ACC112 (cell line): ENCODE data around the gene IL10.
"Not testable (repeated sequence)": the region's sequence is repeated elsewhere in the genome, so short reads cannot be mapped to it uniquely, and the experiment has no call there.

Source experiments
- H2AFZ ChIP-seq: fragments of 200-600 bp; sonication (generic); one replicate; pipeline ENCODE4 v1.6.0; 2017; ENCODE audit warnings: antibody characterized with exemption, low read length; ENCODE audit not compliant: unreplicated experiment
- H3K27ac ChIP-seq: fragments of 200-600 bp; sonication (generic); 2 replicates; pipeline ENCODE4 v1.5.1; 2014; ENCODE audit warnings: low read depth, mild to moderate bottlenecking, antibody characterized with exemption, low read length, moderate library complexity
- H3K27me3 ChIP-seq: fragments of 200-600 bp; sonication (generic); 2 replicates; pipeline ENCODE4 v1.6.1; 2014; ENCODE audit warnings: mild to moderate bottlenecking, antibody characterized with exemption, low read length, moderate library complexity, mixed read lengths; ENCODE audit not compliant: insufficient read depth
- H3K36me3 ChIP-seq: fragments of 200-600 bp; sonication (generic); 2 replicates; pipeline ENCODE4 v1.6.1; 2016; ENCODE audit warnings: mild to moderate bottlenecking, antibody characterized with exemption, low read length, moderate library complexity, mixed read lengths; ENCODE audit not compliant: insufficient read depth
- H3K4me1 ChIP-seq: fragments of 200-600 bp; sonication (generic); one replicate; pipeline ENCODE4 v1.6.1; 2016; ENCODE audit warnings: low read length, mixed read lengths; ENCODE audit not compliant: insufficient read depth, unreplicated experiment, control insufficient read depth
- H3K4me3 ChIP-seq: fragments of 200-600 bp; sonication (generic); 2 replicates; pipeline ENCODE4 v1.5.1; 2014; ENCODE audit warnings: mild to moderate bottlenecking, low read depth, low read length
- H3K79me2 ChIP-seq: fragments of 200-600 bp; sonication (generic); one replicate; pipeline ENCODE4 v1.6.0; 2016; ENCODE audit warnings: low read length; ENCODE audit not compliant: control insufficient read depth, unreplicated experiment, insufficient read depth

The IL10 gene

DNA sequence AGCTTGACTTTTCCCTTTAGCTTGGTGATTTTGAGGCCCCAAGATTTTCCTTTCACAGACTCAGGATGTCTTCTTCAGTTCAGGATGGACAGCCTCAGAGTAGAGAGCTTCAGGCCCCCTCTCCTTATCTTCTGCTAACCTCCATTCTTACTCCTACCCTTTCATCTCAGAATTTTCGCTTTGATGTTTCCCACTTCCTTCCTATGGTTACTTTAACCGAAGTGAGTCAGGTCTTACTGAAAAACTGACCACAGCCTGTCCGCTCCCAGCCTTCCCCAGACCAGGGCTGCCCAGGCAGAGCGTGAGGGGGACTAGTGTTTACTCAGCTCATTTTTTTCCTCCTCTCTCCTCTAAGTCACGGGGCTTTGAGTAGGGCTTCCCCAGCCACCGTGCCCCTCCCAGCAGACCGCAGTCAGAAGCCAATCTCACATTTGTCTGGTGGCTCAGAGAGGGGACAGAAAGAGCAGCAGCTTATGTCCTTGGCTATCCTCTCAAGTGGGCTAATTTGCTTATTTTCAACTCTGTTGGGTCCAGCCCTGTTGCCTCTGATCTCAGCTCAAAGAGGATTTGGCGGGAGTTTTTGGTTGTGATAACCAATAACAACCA is 5.9 kb downstream of the IL10 start:
- H3K4me1 ChIP-seq: no peaks in the 10 kb centered on the region

DNA sequence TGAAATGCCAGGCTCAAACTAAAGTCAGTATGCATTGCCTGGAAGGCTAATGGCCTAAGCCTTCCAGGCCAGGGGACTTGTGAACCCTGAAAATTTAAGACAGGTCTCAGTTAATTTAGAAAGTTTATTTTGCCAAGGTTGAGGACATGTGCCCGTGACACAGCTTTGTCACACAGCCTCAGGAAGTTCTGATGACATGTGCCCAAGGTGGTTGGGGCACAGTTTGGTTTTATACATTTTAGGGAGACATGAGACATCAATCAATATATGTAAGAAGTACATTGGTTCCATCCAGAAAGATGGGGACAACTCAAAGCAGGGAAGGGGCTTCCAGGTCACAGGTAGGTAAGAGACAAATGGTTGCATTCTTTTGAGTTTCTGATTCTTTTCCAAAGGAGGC is 6.5 kb downstream of the IL10 start:
- H3K4me1 ChIP-seq, H3K79me2 ChIP-seq, H3K36me3 ChIP-seq, H2AFZ ChIP-seq, H3K4me3 ChIP-seq, H3K27ac ChIP-seq: not testable (repeated sequence)
- H3K27me3 ChIP-seq: peaks cover 42% of the 10 kb centered on the region

More for the DNA sequence above, 5.9 kb downstream of the IL10 start:
- H3K27me3 ChIP-seq: peaks cover 42% of the 10 kb centered on the region
- no peaks in the 10 kb centered on the region for H3K36me3 ChIP-seq
- H3K79me2 ChIP-seq: no peaks in the 10 kb centered on the region
- H3K4me3 ChIP-seq: no peak overlapping the region
- H3K27ac ChIP-seq: no peak overlapping the region
- H2AFZ ChIP-seq: no peak overlapping the region

DNA sequence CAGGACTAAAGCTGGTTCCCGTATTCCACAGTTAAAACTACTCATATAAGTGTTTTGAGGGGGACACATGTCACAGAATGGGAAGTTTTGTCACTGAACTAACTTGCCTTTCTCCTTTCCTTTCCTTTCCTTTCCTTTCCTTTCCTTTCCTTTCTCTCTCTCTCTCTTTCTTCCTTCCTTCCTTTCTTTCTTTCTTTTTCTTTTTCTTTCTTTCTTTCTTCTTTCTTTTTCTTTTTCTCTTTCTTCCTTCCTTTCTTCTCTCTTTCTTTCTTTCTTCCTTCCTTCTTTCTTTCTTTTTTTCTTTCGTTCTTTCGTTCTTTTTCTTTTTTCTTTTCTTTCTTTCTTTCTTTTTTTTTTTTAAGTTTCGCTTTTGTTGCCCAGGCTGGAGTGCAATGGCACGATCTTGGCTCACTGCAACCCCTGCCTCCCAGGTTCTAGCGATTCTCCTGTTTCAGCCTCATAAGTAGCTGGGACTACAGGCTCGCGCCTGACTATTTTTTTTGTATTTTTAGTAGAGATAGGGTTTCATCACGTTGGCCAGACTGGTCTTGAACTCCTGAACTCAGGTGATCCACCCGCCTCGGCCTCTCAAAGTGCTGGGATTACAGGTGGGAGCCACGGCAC is 9.4 kb downstream of the IL10 start:
- not testable (repeated sequence) for H3K79me2 ChIP-seq, H3K4me3 ChIP-seq, H3K4me1 ChIP-seq, H3K36me3 ChIP-seq, H3K27ac ChIP-seq, H2AFZ ChIP-seq
- H3K27me3 ChIP-seq: peaks cover 53% of the 10 kb centered on the region

DNA sequence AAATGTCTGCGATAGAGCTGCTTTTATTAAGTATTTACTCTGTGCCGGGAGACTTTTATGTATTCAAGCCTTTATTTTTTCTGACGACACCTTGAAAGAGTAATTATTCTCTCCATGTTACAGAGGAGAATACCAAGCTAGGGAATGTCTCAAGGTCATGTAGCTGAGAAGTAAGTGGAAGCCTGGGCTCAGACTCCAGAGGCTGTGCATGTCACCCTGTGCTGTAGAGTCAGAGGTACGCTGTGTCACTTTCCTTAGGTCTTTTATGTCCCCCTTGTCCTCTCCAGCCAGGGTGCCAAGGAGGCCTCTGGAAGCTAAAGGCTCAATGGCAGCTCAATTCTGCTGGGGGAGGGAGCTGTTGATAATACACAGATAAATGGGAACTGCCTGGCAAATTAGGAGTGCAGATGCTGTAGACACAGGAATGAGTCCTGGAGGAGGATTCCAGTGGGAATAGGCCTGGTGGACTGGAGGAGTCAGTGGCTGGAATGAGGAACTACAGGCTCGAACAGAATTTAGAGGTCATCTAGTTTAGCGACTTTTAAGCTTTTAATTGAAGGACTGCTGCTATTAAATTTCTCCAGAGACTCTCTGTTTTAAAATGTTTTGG is 11.0 kb downstream of the IL10 start:
- Histone ChIP-seq H3K27ac (no peak overlapping the region), H3K27me3 (peaks cover 67% of the 10 kb centered on the region), H3K4me3 (no peak overlapping the region), H2AFZ (no peak overlapping the region), H3K79me2 (no peaks in the 10 kb centered on the region), H3K4me1 (no peaks in the 10 kb centered on the region), H3K36me3 (no peaks in the 10 kb centered on the region)

DNA sequence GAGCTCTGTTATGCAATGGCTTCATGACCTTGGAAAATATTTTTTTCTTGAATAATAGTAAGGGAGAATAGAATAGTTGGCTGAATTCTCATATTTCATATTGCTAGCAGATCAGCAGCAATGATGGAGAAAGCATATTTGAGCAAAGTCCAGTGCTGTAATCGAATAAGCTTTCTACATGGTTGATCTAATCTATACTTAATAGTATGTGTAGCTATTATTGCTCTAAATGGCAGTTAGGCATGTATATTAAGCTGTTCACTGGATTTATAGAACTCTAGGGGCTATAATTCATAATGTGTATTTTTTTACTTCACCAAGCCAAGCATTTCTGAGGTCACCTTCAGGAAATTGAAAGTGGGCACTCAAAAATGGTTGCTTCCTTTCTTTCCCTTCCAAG is 11.7 kb downstream of the IL10 start:
- Histone ChIP-seq H3K36me3 (no peaks in the 10 kb centered on the region), H3K79me2 (no peaks in the 10 kb centered on the region), H3K4me3 (no peak overlapping the region), H3K27me3 (peaks cover 71% of the 10 kb centered on the region), H3K27ac (no peak overlapping the region), H3K4me1 (no peaks in the 10 kb centered on the region), H2AFZ (no peak overlapping the region)

DNA sequence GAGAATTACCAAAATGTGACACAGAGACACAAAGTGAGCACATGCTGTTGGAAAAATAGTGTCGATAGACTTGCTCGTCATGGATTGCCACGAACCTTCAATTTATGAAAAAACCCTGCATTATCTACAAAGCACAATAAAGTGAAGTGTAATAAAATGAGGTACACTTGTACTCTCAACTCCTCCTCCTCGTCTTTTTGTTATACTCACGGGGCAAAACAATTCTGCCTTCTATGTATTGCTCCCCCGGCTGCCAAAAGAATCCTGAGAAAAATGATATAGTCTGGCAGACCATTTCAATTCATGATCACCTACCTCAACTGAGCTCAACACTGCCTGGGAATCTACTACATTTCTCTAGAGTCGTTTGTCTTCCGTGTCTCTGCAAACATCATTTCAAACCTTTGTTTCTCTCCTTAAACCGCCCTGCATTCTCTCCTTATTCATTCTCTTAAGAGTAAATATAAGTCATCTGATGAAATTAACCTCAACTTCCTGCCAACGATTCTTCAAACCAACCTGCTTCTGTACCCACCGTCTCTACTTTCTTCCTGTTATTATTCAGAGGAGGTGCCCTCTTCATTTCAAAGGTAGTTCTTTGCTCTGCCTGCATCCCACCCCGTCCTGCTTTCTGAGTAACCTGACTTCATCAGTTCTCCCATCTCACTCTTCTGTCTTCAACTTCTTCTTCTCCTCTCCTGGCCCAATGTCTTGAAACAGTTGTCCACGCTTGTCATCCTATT is 14.6 kb downstream of the IL10 start:
- Histone ChIP-seq H2AFZ (no peak overlapping the region), H3K27me3 (peaks cover 60% of the 10 kb centered on the region)

DNA sequence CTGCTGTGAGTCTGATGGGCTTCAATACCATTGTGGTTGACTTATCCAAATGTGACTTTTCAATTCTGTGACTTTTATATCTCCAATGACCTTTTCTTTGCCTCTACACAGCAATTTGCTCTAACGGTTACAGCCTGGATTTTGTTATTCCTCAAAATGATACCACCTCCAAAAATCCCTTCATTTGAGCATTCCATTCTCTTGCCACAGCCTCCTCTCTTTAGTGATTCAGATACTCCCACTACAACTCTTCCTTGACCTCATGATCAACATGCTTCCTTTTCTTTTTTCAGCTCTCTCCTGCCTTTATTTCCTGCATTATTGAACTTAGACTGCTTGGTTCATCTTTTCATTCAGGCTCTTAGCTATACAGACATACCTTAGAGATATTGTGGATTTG is 18.3 kb downstream of the IL10 start:
- no peaks in the 10 kb centered on the region for H3K79me2 ChIP-seq
- no peaks in the 10 kb centered on the region for H3K36me3 ChIP-seq
- H3K27me3 ChIP-seq: peaks cover 43% of the 10 kb centered on the region
- H3K4me1 ChIP-seq: no peaks in the 10 kb centered on the region
- H3K4me3 ChIP-seq: no peak overlapping the region
- no peak overlapping the region for H3K27ac ChIP-seq
- no peak overlapping the region for H2AFZ ChIP-seq

More for the DNA sequence above, 14.6 kb downstream of the IL10 start:
- no peaks in the 10 kb centered on the region for H3K36me3 ChIP-seq
- H3K27ac ChIP-seq: no peak overlapping the region
- H3K4me1 ChIP-seq: no peaks in the 10 kb centered on the region
- H3K4me3 ChIP-seq: no peak overlapping the region
- H3K79me2 ChIP-seq: no peaks in the 10 kb centered on the region

DNA sequence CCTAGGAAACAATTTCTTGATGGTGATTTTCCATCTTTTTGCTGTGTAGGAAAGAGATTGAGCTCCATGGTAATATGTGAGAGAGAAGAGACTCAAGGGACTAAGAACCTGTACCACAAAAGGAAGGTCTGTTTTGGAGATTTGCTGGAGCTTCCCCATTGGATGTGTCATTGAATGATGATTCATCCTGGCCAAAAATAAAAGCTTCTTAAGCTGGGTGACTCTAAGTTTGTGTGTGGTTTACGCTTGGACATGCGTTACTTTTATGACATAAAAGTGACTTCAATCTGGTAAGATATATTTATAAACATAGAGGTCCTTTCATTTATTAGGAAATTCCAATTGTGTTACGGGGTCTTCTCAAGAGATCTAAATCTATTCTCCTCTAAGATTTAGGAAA is 19.2 kb downstream of the IL10 start:
- no peaks in the 10 kb centered on the region for H3K36me3 ChIP-seq
- peaks cover 8% of the 10 kb centered on the region for H3K4me1 ChIP-seq
- no peak overlapping the region for H2AFZ ChIP-seq
- H3K4me3 ChIP-seq: no peak overlapping the region
- H3K79me2 ChIP-seq: no peaks in the 10 kb centered on the region
- H3K27ac ChIP-seq: no peak overlapping the region
- peaks cover 36% of the 10 kb centered on the region; the same call in 1 of the 2 replicates for H3K27me3 ChIP-seq

DNA sequence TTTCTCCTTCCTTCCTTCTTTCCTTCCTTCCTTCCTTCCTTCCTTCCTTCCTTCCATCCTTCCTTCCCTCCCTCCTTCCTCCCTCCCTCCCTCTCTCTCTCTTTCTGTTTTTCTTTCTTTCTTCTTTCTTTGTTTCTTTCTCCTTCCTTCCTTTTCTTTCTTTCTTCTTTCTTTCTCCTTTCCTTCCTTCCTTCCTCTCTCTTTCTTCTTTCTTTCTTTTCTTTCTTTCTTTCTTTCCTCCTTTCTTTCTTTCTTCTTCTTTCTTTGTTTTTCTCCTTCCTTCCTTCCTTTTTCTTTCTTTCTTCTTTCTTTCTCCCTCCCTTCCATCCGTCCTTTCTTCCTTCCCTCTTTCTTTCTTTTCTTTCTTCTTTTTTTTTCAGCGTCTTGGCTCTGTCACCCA is 19.8 kb downstream of the IL10 start:
- no peaks in the 10 kb centered on the region for H3K79me2 ChIP-seq
- H3K27me3 ChIP-seq: peaks cover 29% of the 10 kb centered on the region; the same call in 1 of the 2 replicates
- no peak overlapping the region for H2AFZ ChIP-seq
- peaks cover 11% of the 10 kb centered on the region for H3K4me1 ChIP-seq
- no peak overlapping the region for H3K4me3 ChIP-seq
- H3K27ac ChIP-seq: no peak overlapping the region
- no peaks in the 10 kb centered on the region for H3K36me3 ChIP-seq

DNA sequence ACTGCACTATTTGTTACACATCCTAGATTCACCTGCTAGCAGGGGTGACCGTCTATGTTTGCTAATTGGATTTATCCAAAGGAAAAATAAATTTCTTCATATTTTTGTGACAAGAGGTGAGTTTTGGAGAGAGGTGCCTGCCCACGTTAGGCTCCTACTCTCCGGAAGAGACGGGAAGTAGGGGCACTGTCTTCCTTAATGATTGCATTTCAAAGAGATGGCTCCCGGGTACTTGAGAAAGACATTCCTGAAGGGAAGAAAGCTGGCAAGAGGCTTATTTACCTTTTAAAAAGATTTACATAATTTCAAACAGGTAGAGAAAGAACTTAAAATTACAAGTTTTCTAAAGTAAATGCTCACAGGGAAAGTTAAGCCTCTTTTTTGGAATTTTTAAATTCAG is 20.4 kb downstream of the IL10 start:
- no peaks in the 10 kb centered on the region for H3K79me2 ChIP-seq
- H3K4me1 ChIP-seq: peaks cover 11% of the 10 kb centered on the region
- H3K27me3 ChIP-seq: peaks cover 23% of the 10 kb centered on the region; the same call in 1 of the 2 replicates
- no peak overlapping the region for H2AFZ ChIP-seq
- no peak overlapping the region for H3K27ac ChIP-seq
- H3K4me3 ChIP-seq: no peak overlapping the region
- no peaks in the 10 kb centered on the region for H3K36me3 ChIP-seq
